CD1c-positive myeloid dendritic cell (primary cell): ENCODE results near the gene KCTD12.
"Not testable (repeated sequence)": the region's sequence is repeated elsewhere in the genome, so short reads cannot be mapped to it uniquely, and the experiment has no call there.

ENCODE experiments used
- DNase-seq: peaks from one replicate; pipeline ENCODE4 v3.0.0-alpha.2; 2016; ENCODE audit errors: extremely low spot score

Gene KCTD12

GRCh38 chr13:76886292-76887075, at the start of gene KCTD12:
Gene KCTD12 (minus strand): TSS chr13:76886405. CDS start chr13:76886148, 257 bp downstream.
- DNase-seq = peak; percentile 92

GRCh38 chr13:76934671-76935070, 48.5 kb upstream of the KCTD12 start:
- no peak for DNase-seq

GRCh38 chr13:76932076-76932475, 45.9 kb upstream of the KCTD12 start:
- no peak for DNase-seq

- no peak for DNase-seq
Measured at GRCh38 chr13:76929851-76930374, 43.7 kb upstream of the KCTD12 start.

- DNase-seq = no peak
Measured at GRCh38 chr13:76929320-76929719, 43.1 kb upstream of the KCTD12 start.

- DNase-seq = no peak
Measured at GRCh38 chr13:76928456-76928855, 42.3 kb upstream of the KCTD12 start.

GRCh38 chr13:76927955-76928354, 41.8 kb upstream of the KCTD12 start:
- DNase-seq = no peak

GRCh38 chr13:76925115-76925514, 38.9 kb upstream of the KCTD12 start:
- no peak for DNase-seq

- DNase-seq = no peak
Measured at GRCh38 chr13:76921516-76921915, 35.3 kb upstream of the KCTD12 start.

- not testable (repeated sequence) for DNase-seq
Measured at GRCh38 chr13:76917755-76918481, 31.7 kb upstream of the KCTD12 start.

- DNase-seq = no peak
Measured at GRCh38 chr13:76917095-76917494, 30.9 kb upstream of the KCTD12 start.

GRCh38 chr13:76913898-76914297, 27.7 kb upstream of the KCTD12 start:
- no peak for DNase-seq

- DNase-seq = no peak
Measured at GRCh38 chr13:76912476-76912875, 26.3 kb upstream of the KCTD12 start.

GRCh38 chr13:76904507-76904906, 18.3 kb upstream of the KCTD12 start:
- DNase-seq = peak; percentile 14

- DNase-seq = peak; percentile 91
Measured at GRCh38 chr13:76903544-76904162, 17.4 kb upstream of the KCTD12 start.

GRCh38 chr13:76899066-76899465, 12.9 kb upstream of the KCTD12 start:
- DNase-seq = not testable (repeated sequence)

- not testable (repeated sequence) for DNase-seq
Measured at GRCh38 chr13:76897171-76897570, 11.0 kb upstream of the KCTD12 start.

- peak; percentile 23 for DNase-seq
Measured at GRCh38 chr13:76894401-76895110, 8.4 kb upstream of the KCTD12 start.

- DNase-seq = no peak
Measured at GRCh38 chr13:76892488-76892887, 6.3 kb upstream of the KCTD12 start.

- no peak for DNase-seq
Measured at GRCh38 chr13:76890021-76890420, 3.8 kb upstream of the KCTD12 start.

- DNase-seq = no peak
Measured at GRCh38 chr13:76889254-76889653, 3.0 kb upstream of the KCTD12 start.

- DNase-seq = no peak
Measured at GRCh38 chr13:76888421-76888820, 2.2 kb upstream of the KCTD12 start.
